Loucy (cell line): ENCODE measurements around the gene INSRR.

Experiments
- EZH2phosphoT487 ChIP-seq: fragments of 200-600 bp; IDR thresholded peaks from 2 replicates; pipeline ENCODE4 v1.6.1; 2018; ENCODE audit warnings: antibody characterized with exemption, mild to moderate bottlenecking, moderate library complexity, borderline replicate concordance
- TF ChIP-seq, protein P1 (sequence below): fragments of 200-600 bp; sonication (generic); conservative IDR thresholded peaks from 2 replicates; pipeline ENCODE4 v1.5.1; 2014; ENCODE audit warnings: mild to moderate bottlenecking, antibody characterized with exemption, low read length

DNA sequence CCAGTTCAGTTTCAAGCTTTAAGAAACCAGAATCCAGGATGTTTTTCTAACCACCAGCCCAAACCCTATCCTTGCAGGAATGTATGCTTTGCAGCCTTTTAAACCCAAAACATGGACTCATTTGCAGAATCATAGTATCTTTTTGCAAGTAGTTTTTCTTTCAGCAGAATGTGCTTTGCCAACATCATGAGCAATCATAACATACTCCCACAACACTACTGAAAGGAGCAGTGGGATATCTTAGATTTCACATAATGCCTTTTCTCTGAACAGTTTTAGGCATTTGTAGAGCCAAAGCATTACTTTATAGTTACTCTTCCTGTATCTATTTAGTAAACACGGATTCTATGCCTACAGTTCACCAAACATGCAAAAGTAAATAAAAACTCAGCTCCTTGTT is 32.3 kb downstream of the INSRR start:
- TF ChIP-seq, protein P1, sequence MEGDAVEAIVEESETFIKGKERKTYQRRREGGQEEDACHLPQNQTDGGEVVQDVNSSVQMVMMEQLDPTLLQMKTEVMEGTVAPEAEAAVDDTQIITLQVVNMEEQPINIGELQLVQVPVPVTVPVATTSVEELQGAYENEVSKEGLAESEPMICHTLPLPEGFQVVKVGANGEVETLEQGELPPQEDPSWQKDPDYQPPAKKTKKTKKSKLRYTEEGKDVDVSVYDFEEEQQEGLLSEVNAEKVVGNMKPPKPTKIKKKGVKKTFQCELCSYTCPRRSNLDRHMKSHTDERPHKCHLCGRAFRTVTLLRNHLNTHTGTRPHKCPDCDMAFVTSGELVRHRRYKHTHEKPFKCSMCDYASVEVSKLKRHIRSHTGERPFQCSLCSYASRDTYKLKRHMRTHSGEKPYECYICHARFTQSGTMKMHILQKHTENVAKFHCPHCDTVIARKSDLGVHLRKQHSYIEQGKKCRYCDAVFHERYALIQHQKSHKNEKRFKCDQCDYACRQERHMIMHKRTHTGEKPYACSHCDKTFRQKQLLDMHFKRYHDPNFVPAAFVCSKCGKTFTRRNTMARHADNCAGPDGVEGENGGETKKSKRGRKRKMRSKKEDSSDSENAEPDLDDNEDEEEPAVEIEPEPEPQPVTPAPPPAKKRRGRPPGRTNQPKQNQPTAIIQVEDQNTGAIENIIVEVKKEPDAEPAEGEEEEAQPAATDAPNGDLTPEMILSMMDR, result no peak
- no peak for TF ChIP-seq EZH2phosphoT487
